Neural progenitor cell (in vitro differentiated cells): ENCODE results near the gene CIDEA. TPM values are rescaled to one million over a fixed set of nuclear protein-coding genes. Genes with fewer than 3 reads are reported as not detected.
A peak's percentile ranks its signal among the peaks of the same experiment; 100 is the strongest.

Source experiments
- DNase-seq: peaks from one replicate; pipeline ENCODE4 v3.0.0-alpha.2; 2016; ENCODE audit warnings: low spot score
- H2AFZ ChIP-seq: fragments of 200-600 bp; sonication (generic); replicated peaks from 2 replicates; pipeline ENCODE4 v1.6.1; 2016; ENCODE audit warnings: antibody characterized with exemption
- H3F3A ChIP-seq: fragments of 200-600 bp; sonication (generic); 2 replicates; pipeline ENCODE4 v1.6.1; 2016; ENCODE audit warnings: antibody characterized with exemption, low read depth
- H3K27ac ChIP-seq: fragments of 200-600 bp; sonication (generic); 2 replicates; pipeline ENCODE4 v1.5.1; 2016; ENCODE audit warnings: mild to moderate bottlenecking
- H3K27me3 ChIP-seq: fragments of 200-600 bp; sonication (generic); 2 replicates; pipeline ENCODE4 v1.6.1; 2016; ENCODE audit warnings: mild to moderate bottlenecking, moderate library complexity
- H3K36me3 ChIP-seq: fragments of 200-600 bp; sonication (generic); 2 replicates; pipeline ENCODE4 v1.5.1; 2016
- H3K4me1 ChIP-seq: fragments of 200-600 bp; sonication (generic); 2 replicates; pipeline ENCODE4 v1.6.1; 2016; ENCODE audit warnings: mixed run types
- H3K4me2 ChIP-seq: fragments of 200-600 bp; sonication (generic); 2 replicates; pipeline ENCODE4 v1.6.1; 2016
- H3K4me3 ChIP-seq: fragments of 200-600 bp; sonication (generic); 2 replicates; pipeline ENCODE4 v1.5.1; 2016
- H3K79me2 ChIP-seq: fragments of 200-600 bp; sonication (generic); 2 replicates; pipeline ENCODE4 v1.6.1; 2016; ENCODE audit warnings: low read depth
- H3K9ac ChIP-seq: fragments of 200-600 bp; sonication (generic); 2 replicates; pipeline ENCODE4 v1.6.1; 2016
- H3K9me3 ChIP-seq: fragments of 200-600 bp; sonication (generic); 2 replicates; pipeline ENCODE4 v1.5.1; 2016; ENCODE audit warnings: low read depth
- H4K20me1 ChIP-seq: fragments of 200-600 bp; sonication (generic); 2 replicates; pipeline ENCODE4 v1.6.1; 2016; ENCODE audit warnings: low read depth
- H3K27ac Mint-ChIP-seq: 3 replicates; pipeline ENCODE4 v1.8.0; 2021; ENCODE audit warnings: mixed read lengths
- H3K27me3 Mint-ChIP-seq: 2 replicates; pipeline ENCODE4 v1.8.0; 2022; ENCODE audit warnings: low read depth, mild to moderate bottlenecking, inconsistent platforms, moderate library complexity, mixed read lengths; ENCODE audit not compliant: insufficient read depth
- H3K36me3 Mint-ChIP-seq: 3 replicates; pipeline ENCODE4 v1.8.0; 2021; ENCODE audit warnings: mixed read lengths
- H3K4me1 Mint-ChIP-seq: 3 replicates; pipeline ENCODE4 v1.8.0; 2021; ENCODE audit warnings: mixed read lengths
- H3K4me3 Mint-ChIP-seq: 3 replicates; pipeline ENCODE4 v1.8.0; 2021; ENCODE audit warnings: mild to moderate bottlenecking, moderate library complexity, mixed read lengths
- H3K9me3 Mint-ChIP-seq: 3 replicates; pipeline ENCODE4 v1.8.0; 2020; ENCODE audit warnings: mixed read lengths
- EZH2 ChIP-seq: fragments of 200-600 bp; sonication (generic); IDR thresholded peaks from 2 replicates; pipeline ENCODE4 v1.6.1; 2017; ENCODE audit warnings: antibody characterized with exemption, mild to moderate bottlenecking, moderate library complexity
- EZH2phosphoT487 ChIP-seq: fragments of 200-600 bp; sonication (generic); IDR thresholded peaks from 2 replicates; pipeline ENCODE4 v1.6.1; 2017; ENCODE audit warnings: antibody characterized with exemption
- total RNA-seq: library from RNA; depleted of rRNA; stranded (reverse); fragments of >200 nt; gene quantifications from 2 replicates; pipeline ENCODE4 v1.2.3, GENCODE V29; 2015; ENCODE audit warnings: low replicate concordance
- TF ChIP-seq, protein P1 (sequence below): fragments of 200-600 bp; sonication (generic); IDR thresholded peaks from 2 replicates; pipeline ENCODE4 v1.5.1; 2017; ENCODE audit warnings: antibody characterized with exemption, mild to moderate bottlenecking

The CIDEA gene
- total RNA-seq, 1 donor from 2014 or later: not detected

GRCh38 chr18:12231040-12231882, 22.9 kb upstream of the CIDEA start:
- Mint-ChIP-seq H3K27me3 (peaks cover 12% of the 10 kb centered on the region), H3K9me3 (peaks cover 4% of the 10 kb centered on the region), H3K36me3 (no peaks in the 10 kb centered on the region), H3K4me1 (no peaks in the 10 kb centered on the region), H3K4me3 (no peak overlapping the region), H3K27ac (no peak overlapping the region)
- Histone ChIP-seq H2AFZ (no peak overlapping the region), H3K9ac (no peak overlapping the region), H3F3A (no peaks in the 10 kb centered on the region), H3K4me1 (no peaks in the 10 kb centered on the region), H3K27ac (no peak overlapping the region), H4K20me1 (no peaks in the 10 kb centered on the region), H3K4me2 (no peak overlapping the region), H3K4me3 (no peak overlapping the region), H3K27me3 (no peaks in the 10 kb centered on the region), H3K36me3 (no peaks in the 10 kb centered on the region), H3K79me2 (no peaks in the 10 kb centered on the region), H3K9me3 (no peaks in the 10 kb centered on the region)
- no peak for TF ChIP-seq EZH2phosphoT487
- TF ChIP-seq EZH2: no peak
- TF ChIP-seq, protein P1, sequence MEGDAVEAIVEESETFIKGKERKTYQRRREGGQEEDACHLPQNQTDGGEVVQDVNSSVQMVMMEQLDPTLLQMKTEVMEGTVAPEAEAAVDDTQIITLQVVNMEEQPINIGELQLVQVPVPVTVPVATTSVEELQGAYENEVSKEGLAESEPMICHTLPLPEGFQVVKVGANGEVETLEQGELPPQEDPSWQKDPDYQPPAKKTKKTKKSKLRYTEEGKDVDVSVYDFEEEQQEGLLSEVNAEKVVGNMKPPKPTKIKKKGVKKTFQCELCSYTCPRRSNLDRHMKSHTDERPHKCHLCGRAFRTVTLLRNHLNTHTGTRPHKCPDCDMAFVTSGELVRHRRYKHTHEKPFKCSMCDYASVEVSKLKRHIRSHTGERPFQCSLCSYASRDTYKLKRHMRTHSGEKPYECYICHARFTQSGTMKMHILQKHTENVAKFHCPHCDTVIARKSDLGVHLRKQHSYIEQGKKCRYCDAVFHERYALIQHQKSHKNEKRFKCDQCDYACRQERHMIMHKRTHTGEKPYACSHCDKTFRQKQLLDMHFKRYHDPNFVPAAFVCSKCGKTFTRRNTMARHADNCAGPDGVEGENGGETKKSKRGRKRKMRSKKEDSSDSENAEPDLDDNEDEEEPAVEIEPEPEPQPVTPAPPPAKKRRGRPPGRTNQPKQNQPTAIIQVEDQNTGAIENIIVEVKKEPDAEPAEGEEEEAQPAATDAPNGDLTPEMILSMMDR: no peak
- DNase-seq: no peak

GRCh38 chr18:12231986-12232385, 22.2 kb upstream of the CIDEA start:
- H3K4me1 Mint-ChIP-seq: no peaks in the 10 kb centered on the region
- no peak overlapping the region for H3K9ac ChIP-seq
- TF ChIP-seq, protein P1: no peak
- TF ChIP-seq EZH2phosphoT487: no peak
- TF ChIP-seq EZH2: no peak
- H4K20me1 ChIP-seq: no peaks in the 10 kb centered on the region
- H2AFZ ChIP-seq: no peak overlapping the region
- H3K4me3 Mint-ChIP-seq: no peak overlapping the region
- no peaks in the 10 kb centered on the region for H3K36me3 ChIP-seq
- no peaks in the 10 kb centered on the region for H3K4me1 ChIP-seq
- no peaks in the 10 kb centered on the region for H3K27me3 ChIP-seq
- peaks cover 12% of the 10 kb centered on the region for H3K27me3 Mint-ChIP-seq
- no peaks in the 10 kb centered on the region for H3K9me3 ChIP-seq
- peaks cover 6% of the 10 kb centered on the region for H3K9me3 Mint-ChIP-seq
- H3K27ac Mint-ChIP-seq: no peak overlapping the region
- no peaks in the 10 kb centered on the region for H3K79me2 ChIP-seq
- no peak overlapping the region for H3K4me2 ChIP-seq
- no peak overlapping the region for H3K27ac ChIP-seq
- H3K36me3 Mint-ChIP-seq: no peaks in the 10 kb centered on the region
- H3K4me3 ChIP-seq: no peak overlapping the region
- no peak for DNase-seq
- no peaks in the 10 kb centered on the region for H3F3A ChIP-seq

DNA sequence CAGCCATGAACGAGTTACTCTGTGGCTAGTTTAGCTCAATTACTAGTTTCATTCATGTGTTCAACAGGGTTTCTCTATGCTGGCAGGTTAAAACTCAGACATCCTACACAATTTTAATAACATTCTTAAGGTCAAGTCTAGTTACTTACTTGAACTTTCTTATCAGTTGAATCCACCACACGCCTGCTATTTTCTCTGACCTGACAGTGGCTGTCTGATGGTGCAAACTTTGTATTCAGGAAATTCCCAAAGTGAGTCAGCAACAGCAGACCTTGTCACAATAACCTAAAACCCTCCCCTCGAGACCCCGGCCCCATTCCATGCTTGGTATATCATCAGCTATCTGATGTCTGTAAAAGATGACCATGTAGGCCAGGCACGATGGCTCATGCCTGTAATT, 20.8 kb upstream of the CIDEA start:
- Mint-ChIP-seq H3K4me1 (no peaks in the 10 kb centered on the region), H3K4me3 (no peak overlapping the region), H3K36me3 (no peaks in the 10 kb centered on the region), H3K27ac (peak overlapping the region; percentile 25), H3K27me3 (peaks cover 12% of the 10 kb centered on the region), H3K9me3 (peaks cover 6% of the 10 kb centered on the region)
- Histone ChIP-seq H3K9ac (no peak overlapping the region), H3K4me3 (no peak overlapping the region), H3K79me2 (no peaks in the 10 kb centered on the region), H2AFZ (no peak overlapping the region), H3K36me3 (no peaks in the 10 kb centered on the region), H3K4me2 (no peak overlapping the region), H3F3A (no peaks in the 10 kb centered on the region), H3K27me3 (peaks cover 6% of the 10 kb centered on the region), H3K4me1 (no peaks in the 10 kb centered on the region), H3K27ac (no peak overlapping the region), H4K20me1 (no peaks in the 10 kb centered on the region), H3K9me3 (no peaks in the 10 kb centered on the region)
- TF ChIP-seq EZH2: no peak
- TF ChIP-seq, protein P1: no peak
- TF ChIP-seq EZH2phosphoT487: no peak
- DNase-seq: no peak
